CD14-positive monocyte (primary cell): ENCODE measurements around the gene ARID3B. TPM values are rescaled to one million over a fixed set of nuclear protein-coding genes. Genes with fewer than 3 reads are reported as not detected.

Source experiments
- DNase-seq, 3 donors: peaks; one replicate each; pipeline ENCODE4 v3.0.0-alpha.2; 2011 to 2022
- H2AFZ ChIP-seq: 2 replicates; pipeline ENCODE4 v1.6.0; 2012; ENCODE audit warnings: mild to moderate bottlenecking, low read depth, low read length, inconsistent platforms; ENCODE audit not compliant: insufficient read depth, poor library complexity, severe bottlenecking
- H3K27ac ChIP-seq, 2 donors: 1 replicate in 1 of 2; 2 replicates in 1 of 2; pipeline ENCODE4 v1.5.1; 2012 to 2013; ENCODE audit warnings: low read length in 2 of 2, control low read depth in 1 of 2, inconsistent platforms in 1 of 2, low read depth in 1 of 2, mild to moderate bottlenecking in 1 of 2
- H3K27me3 ChIP-seq, 2 donors: one replicate each; pipeline versions ENCODE4 v1.6.0 to v1.6.1; 2011 to 2013; ENCODE audit warnings: low read length in 2 of 2; ENCODE audit not compliant: control insufficient read depth in 2 of 2, insufficient read depth in 2 of 2
- H3K36me3 ChIP-seq, 2 donors: replicated peaks in 1 of 2; 1 replicate in 1 of 2; 2 replicates in 1 of 2; pipeline versions ENCODE4 v1.5.1 to v1.6.1; 2012 to 2013; ENCODE audit warnings: low read length in 2 of 2, control low read depth in 1 of 2, inconsistent platforms in 1 of 2, mild to moderate bottlenecking in 1 of 2; ENCODE audit not compliant: insufficient read depth in 2 of 2, control insufficient read depth in 1 of 2
- H3K4me1 ChIP-seq, 2 donors: 1 replicate in 1 of 2; 2 replicates in 1 of 2; pipeline versions ENCODE4 v1.5.1 to v1.6.1; 2012 to 2013; ENCODE audit warnings: low read length in 2 of 2, control low read depth in 1 of 2, inconsistent platforms in 1 of 2, mild to moderate bottlenecking in 1 of 2, moderate library complexity in 1 of 2; ENCODE audit not compliant: insufficient read depth in 2 of 2, control insufficient read depth in 1 of 2
- H3K4me2 ChIP-seq: replicated peaks from 2 replicates; pipeline ENCODE3; 2012; ENCODE audit warnings: low read length, moderate library complexity, mild to moderate bottlenecking; ENCODE audit not compliant: poor library complexity, severe bottlenecking; ENCODE audit errors: extremely low read depth
- H3K4me3 ChIP-seq, 3 experiments: fragments of 200-600 bp in 1 of 3; sonication (generic) in 1 of 3; replicated peaks in 1 of 3; 1 replicate in 2 of 3; 2 replicates in 1 of 3; pipeline ENCODE4 v1.5.1; 2011 to 2013; ENCODE audit warnings: low read length in 3 of 3, mild to moderate bottlenecking in 3 of 3, control low read depth in 2 of 3, low read depth in 2 of 3, inconsistent platforms in 1 of 3, moderate library complexity in 1 of 3
- H3K79me2 ChIP-seq: 2 replicates; pipeline ENCODE4 v1.6.0; 2012; ENCODE audit warnings: mild to moderate bottlenecking, control low read depth, inconsistent platforms, low read length, moderate library complexity; ENCODE audit not compliant: insufficient read depth
- H3K9ac ChIP-seq: 2 replicates; pipeline ENCODE4 v1.6.0; 2017; ENCODE audit warnings: low read length, mild to moderate bottlenecking; ENCODE audit not compliant: insufficient read depth, poor library complexity, severe bottlenecking
- H3K9me3 ChIP-seq, 2 donors: replicated peaks in 1 of 2; 1 replicate in 1 of 2; 2 replicates in 1 of 2; pipeline versions ENCODE4 v1.5.1 to v1.6.1; 2012 to 2013; ENCODE audit warnings: low read length in 2 of 2, control low read depth in 1 of 2; ENCODE audit not compliant: control insufficient read depth in 1 of 2, insufficient read depth in 1 of 2
- H4K20me1 ChIP-seq: 2 replicates; pipeline ENCODE4 v1.6.0; 2012; ENCODE audit warnings: mild to moderate bottlenecking, low read length, control low read depth, moderate library complexity; ENCODE audit not compliant: insufficient read depth
- H3K27ac Mint-ChIP-seq, 7 donors: one replicate each; pipeline ENCODE4 v1.8.0; 2020; ENCODE audit warnings: mild to moderate bottlenecking in 7 of 7, mixed read lengths in 7 of 7, moderate library complexity in 6 of 7, inconsistent platforms in 2 of 7
- H3K27me3 Mint-ChIP-seq, 3 donors: one replicate each; pipeline ENCODE4 v1.8.0; 2021 to 2022; ENCODE audit warnings: low read depth in 3 of 3, mild to moderate bottlenecking in 3 of 3, mixed read lengths in 3 of 3, moderate library complexity in 3 of 3, inconsistent platforms in 1 of 3
- H3K36me3 Mint-ChIP-seq, 2 donors: one replicate each; pipeline ENCODE4 v1.8.0; 2020; ENCODE audit warnings: mixed read lengths in 2 of 2, inconsistent platforms in 1 of 2, mild to moderate bottlenecking in 1 of 2
- H3K4me1 Mint-ChIP-seq: one replicate; pipeline ENCODE4 v1.8.0; 2020; ENCODE audit warnings: mild to moderate bottlenecking, mixed read lengths
- H3K4me3 Mint-ChIP-seq, 2 donors: one replicate each; pipeline ENCODE4 v1.8.0; 2020; ENCODE audit warnings: mild to moderate bottlenecking in 2 of 2, mixed read lengths in 2 of 2, moderate library complexity in 1 of 2
- H3K9me3 Mint-ChIP-seq, 7 donors: one replicate each; pipeline ENCODE4 v1.8.0; 2020 to 2022; ENCODE audit warnings: mixed read lengths in 7 of 7, mild to moderate bottlenecking in 6 of 7, moderate library complexity in 6 of 7, inconsistent platforms in 2 of 7
- WGBS: methylation state at CpG from one replicate; pipeline ENCODE4 v1.1.5; 2013; ENCODE audit warnings: missing lambda C conversion rate; ENCODE audit not compliant: insufficient coverage; 5-methylcytosine and 5-hydroxymethylcytosine counted together
- intact Hi-C, 2 donors: fragments of 100-400 bp; cut with micrococcal nuclease; formaldehyde crosslinking; loops; one replicate each; pipeline versions ENCODE4 v1.15.0 to v1.15.1; 2023
- polyA plus RNA-seq, 3 donors: library from polyadenylated mRNA; depleted of rRNA in 1 of 3; unstranded in 2 of 3; stranded (reverse) in 1 of 3; fragments of 300-500 nt in 2 of 3; fragments of >200 nt in 1 of 3; fragmentation: Illumina TruSeq in 2 of 3; gene quantifications; 1 replicate in 2 of 3; 2 replicates in 1 of 3; pipeline ENCODE4 v1.2.3, GENCODE V29; 2012 to 2021
- TF ChIP-seq, protein P1 (sequence below): fragments of 200-600 bp; IDR thresholded peaks from one replicate; pipeline ENCODE4 v1.8.0; 2022; ENCODE audit warnings: antibody characterized with exemption, mild to moderate bottlenecking

The ARID3B gene
- polyA plus RNA-seq, 3 donors = 2.3 to 17.4 (median 4.4) TPM

DNA sequence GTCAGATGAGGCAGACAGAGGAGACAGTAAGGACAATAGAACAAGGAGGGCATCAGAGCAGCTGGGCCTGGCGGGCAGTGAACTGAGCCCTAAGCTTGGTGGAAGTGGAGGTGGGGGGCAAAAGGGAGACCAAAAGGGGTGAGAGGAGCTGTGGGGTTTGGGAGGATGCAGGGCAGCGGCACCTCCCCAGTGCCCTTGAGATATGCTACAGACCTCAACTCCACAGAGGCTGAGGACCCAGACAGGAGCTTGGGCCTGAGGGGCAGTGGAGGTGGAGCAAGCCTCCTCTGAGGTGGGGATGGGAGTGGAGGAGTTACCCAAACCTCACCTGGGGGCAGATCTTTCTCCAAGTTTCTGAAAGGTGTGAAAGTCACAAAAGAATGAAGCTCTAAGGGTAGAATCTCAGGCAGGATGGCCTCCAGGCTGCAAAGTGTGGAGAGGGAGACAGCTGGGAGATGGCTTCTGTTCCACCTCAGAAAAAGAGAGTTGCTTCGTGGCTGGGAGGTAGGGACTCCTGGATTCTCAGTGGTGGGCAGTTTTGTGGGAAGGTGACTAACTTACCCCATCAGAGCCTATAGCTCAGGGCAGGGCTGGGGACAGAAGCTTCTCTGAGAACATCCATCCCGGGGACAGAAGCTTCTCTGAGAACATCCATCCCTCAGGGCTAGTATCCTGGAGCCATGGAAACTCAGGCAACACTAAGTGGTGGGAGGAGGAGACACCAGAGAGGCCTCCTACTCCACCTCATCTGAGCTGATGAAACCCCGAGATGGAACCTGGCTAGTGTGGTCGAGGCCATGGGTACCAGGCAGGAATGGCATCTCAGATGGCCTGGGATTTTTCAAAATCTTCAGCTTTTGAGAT is 72.3 kb downstream of the ARID3B start:
- Histone ChIP-seq H2AFZ (no peak overlapping the region), H3K9ac (no peak overlapping the region), H3K27me3 (no peaks in the 10 kb centered on the region), H3K4me1 (peaks cover 15 to 28% of the 10 kb centered on the region in 2 donors), H3K4me2 (no peak overlapping the region), H3K36me3 (peaks cover 0 to 9% of the 10 kb centered on the region in 2 donors), H3K9me3 (no peaks in the 10 kb centered on the region), H3K79me2 (peaks cover 32% of the 10 kb centered on the region), H3K4me3 (no peak overlapping the region), H3K27ac (peak overlapping the region in 1 of 2 donors; percentile 6), H4K20me1 (peaks cover 21% of the 10 kb centered on the region)
- H3K27me3 Mint-ChIP-seq = peaks cover 0 to 8% (median 2%) of the 10 kb centered on the region in 3 donors
- intact Hi-C loops = loop anchor here in 1 of 2 donors (2.0 to 10.0 kb wide), 3 partner anchors 15 to 149 kb away; partner anchors contain the start of genes ARID3B and UBL7
- TF ChIP-seq, protein P1, sequence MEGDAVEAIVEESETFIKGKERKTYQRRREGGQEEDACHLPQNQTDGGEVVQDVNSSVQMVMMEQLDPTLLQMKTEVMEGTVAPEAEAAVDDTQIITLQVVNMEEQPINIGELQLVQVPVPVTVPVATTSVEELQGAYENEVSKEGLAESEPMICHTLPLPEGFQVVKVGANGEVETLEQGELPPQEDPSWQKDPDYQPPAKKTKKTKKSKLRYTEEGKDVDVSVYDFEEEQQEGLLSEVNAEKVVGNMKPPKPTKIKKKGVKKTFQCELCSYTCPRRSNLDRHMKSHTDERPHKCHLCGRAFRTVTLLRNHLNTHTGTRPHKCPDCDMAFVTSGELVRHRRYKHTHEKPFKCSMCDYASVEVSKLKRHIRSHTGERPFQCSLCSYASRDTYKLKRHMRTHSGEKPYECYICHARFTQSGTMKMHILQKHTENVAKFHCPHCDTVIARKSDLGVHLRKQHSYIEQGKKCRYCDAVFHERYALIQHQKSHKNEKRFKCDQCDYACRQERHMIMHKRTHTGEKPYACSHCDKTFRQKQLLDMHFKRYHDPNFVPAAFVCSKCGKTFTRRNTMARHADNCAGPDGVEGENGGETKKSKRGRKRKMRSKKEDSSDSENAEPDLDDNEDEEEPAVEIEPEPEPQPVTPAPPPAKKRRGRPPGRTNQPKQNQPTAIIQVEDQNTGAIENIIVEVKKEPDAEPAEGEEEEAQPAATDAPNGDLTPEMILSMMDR = no peak
- H3K36me3 Mint-ChIP-seq = peaks cover 0 to 7% of the 10 kb centered on the region in 2 donors
- H3K9me3 Mint-ChIP-seq = no peaks in the 10 kb centered on the region
- H3K4me1 Mint-ChIP-seq = peaks cover 24% of the 10 kb centered on the region
- 88% methylated on average over 4 of the region's 6 CpGs for WGBS
- H3K27ac Mint-ChIP-seq = peak overlapping the region in 4 of 7 donors; percentile 25 to 73 (median 56)
- H3K4me3 Mint-ChIP-seq = no peak overlapping the region
- no peak for DNase-seq

DNA sequence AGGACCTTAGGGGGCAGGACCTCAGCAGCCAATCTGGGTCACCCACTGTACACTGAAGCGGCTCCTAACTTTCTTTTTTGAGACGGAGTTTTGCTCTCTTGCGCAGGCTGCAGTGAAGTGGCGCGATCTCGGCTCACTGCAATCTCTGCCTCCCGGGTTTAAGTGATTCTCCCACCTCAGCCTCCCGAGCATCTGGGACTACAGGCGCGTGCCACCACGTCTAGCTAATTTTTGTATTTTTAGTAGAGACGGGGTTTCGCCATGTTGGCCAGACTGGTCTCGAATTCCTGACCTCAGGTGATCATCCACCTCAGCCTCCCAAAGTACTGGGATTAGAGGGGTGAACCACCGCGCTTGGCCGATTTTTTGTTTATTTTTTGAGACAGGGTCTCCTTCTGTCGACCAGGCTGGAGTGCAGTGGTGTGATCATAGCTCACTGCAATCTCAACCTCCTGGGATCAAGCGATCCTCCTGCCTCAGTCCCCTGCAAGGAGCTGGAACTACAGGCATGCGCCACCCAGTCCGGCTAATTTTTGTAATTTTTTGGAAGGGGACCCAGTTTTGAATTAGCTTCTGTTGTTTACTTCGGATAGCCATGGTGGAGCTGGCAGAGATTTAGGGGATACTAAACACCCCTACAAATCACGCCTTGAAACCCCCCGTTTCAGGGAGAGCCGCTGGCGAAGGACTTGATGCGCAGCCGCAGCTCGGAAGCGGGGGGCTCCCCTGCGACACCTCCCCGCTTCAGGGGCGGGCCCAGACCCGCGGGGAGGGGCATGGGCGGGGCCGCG is 73.1 kb downstream of the ARID3B start:
- no peaks in the 10 kb centered on the region for H3K27me3 ChIP-seq
- WGBS = 38% methylated on average over 30 of the region's 38 CpGs
- H3K36me3 ChIP-seq = peaks cover 7 to 17% of the 10 kb centered on the region in 2 donors
- H3K9ac ChIP-seq = peak overlapping the region; percentile 99
- H3K27ac ChIP-seq = peak overlapping the region in 1 of 2 donors; percentile 6
- H3K4me2 ChIP-seq = peak overlapping the region; percentile 83
- H3K9me3 ChIP-seq = no peaks in the 10 kb centered on the region
- H3K4me3 Mint-ChIP-seq = peak overlapping the region in 1 of 2 donors; percentile 63
- peak overlapping the region in 6 of 7 donors; percentile 32 to 95 (median 62) for H3K27ac Mint-ChIP-seq
- TF ChIP-seq, protein P1 = no peak
- peaks cover 0 to 10% (median 2%) of the 10 kb centered on the region in 3 donors for H3K27me3 Mint-ChIP-seq
- H3K9me3 Mint-ChIP-seq = no peaks in the 10 kb centered on the region
- intact Hi-C loops = loop anchor here (2.0 to 10.0 kb wide), 3 partner anchors 15 to 149 kb away; partner anchors contain the start of genes ARID3B (in 1 of the 2) and UBL7 (in 1 of the 2)
- peaks cover 30% of the 10 kb centered on the region for H4K20me1 ChIP-seq
- DNase-seq = no peak
- peaks cover 40% of the 10 kb centered on the region for H3K79me2 ChIP-seq
- H3K4me3 ChIP-seq = peak overlapping the region; percentile 41 to 95 (median 92)
- peaks cover 15 to 28% of the 10 kb centered on the region in 2 donors for H3K4me1 ChIP-seq
- H3K36me3 Mint-ChIP-seq = peaks cover 7 to 11% of the 10 kb centered on the region in 2 donors
- peak overlapping the region; percentile 62 for H2AFZ ChIP-seq
- peaks cover 24% of the 10 kb centered on the region for H3K4me1 Mint-ChIP-seq
